Keratinocyte (primary cell): ENCODE measurements around the gene NOS1AP. TPM values are rescaled to one million over a fixed set of nuclear protein-coding genes. Genes with fewer than 3 reads are reported as not detected.

Source experiments
- DNase-seq: peaks from one replicate; pipeline ENCODE4 v3.0.0-alpha.2; 2011; ENCODE audit warnings: low read depth, missing footprints, low spot score
- FAIRE-seq: peaks from 2 replicates; lab custom pipeline; 2011; peaks lifted over from hg19 to GRCh38; lab: Jason Lieb, UNC
- H2AFZ ChIP-seq: 2 replicates; pipeline ENCODE4 v1.6.0; 2012; ENCODE audit warnings: low read length, control low read depth, inconsistent platforms; ENCODE audit not compliant: control insufficient read depth
- H3K27ac ChIP-seq: 2 replicates; pipeline ENCODE4 v1.5.1; 2011; ENCODE audit warnings: low read length; ENCODE audit not compliant: control insufficient read depth, insufficient read depth
- H3K27me3 ChIP-seq: 3 replicates; pipeline ENCODE4 v1.6.0; 2011; ENCODE audit warnings: low read length; ENCODE audit not compliant: control insufficient read depth, insufficient read depth; ENCODE audit errors: extremely low read depth
- H3K36me3 ChIP-seq, 2 experiments: 2 replicates in 1 of 2; 3 replicates in 1 of 2; pipeline ENCODE4 v1.5.1; 2011; ENCODE audit warnings: low read length in 2 of 2, mild to moderate bottlenecking in 1 of 2; ENCODE audit not compliant: control insufficient read depth in 2 of 2, insufficient read depth in 2 of 2; ENCODE audit errors: extremely low read depth in 1 of 2
- H3K4me1 ChIP-seq: 3 replicates; pipeline ENCODE4 v1.5.1; 2011; ENCODE audit warnings: low read length; ENCODE audit not compliant: control insufficient read depth, insufficient read depth; ENCODE audit errors: extremely low read depth
- H3K4me2 ChIP-seq: 3 replicates; pipeline ENCODE4 v1.6.0; 2011; ENCODE audit warnings: low read depth, low read length; ENCODE audit not compliant: control insufficient read depth, insufficient read depth; ENCODE audit errors: extremely low read depth
- H3K4me3 ChIP-seq, 3 experiments: fragments of 200-600 bp in 1 of 3; sonication (generic) in 1 of 3; 2 replicates in 2 of 3; 3 replicates in 1 of 3; pipeline ENCODE4 v1.5.1; 2011 to 2016; ENCODE audit warnings: low read length in 3 of 3, mild to moderate bottlenecking in 3 of 3, control low read depth in 2 of 3, inconsistent platforms in 1 of 3, low read depth in 1 of 3, mixed read lengths in 1 of 3, mixed run types in 1 of 3, moderate library complexity in 1 of 3; ENCODE audit not compliant: control insufficient read depth in 2 of 3, insufficient read depth in 2 of 3; ENCODE audit errors: extremely low read depth in 1 of 3
- H3K79me2 ChIP-seq: 2 replicates; pipeline ENCODE4 v1.6.0; 2012; ENCODE audit warnings: low read length; ENCODE audit not compliant: control insufficient read depth, insufficient read depth
- H3K9ac ChIP-seq: 3 replicates; pipeline ENCODE4 v1.6.0; 2011; ENCODE audit warnings: low read length; ENCODE audit not compliant: control insufficient read depth, insufficient read depth; ENCODE audit errors: extremely low read depth
- H3K9me1 ChIP-seq: 3 replicates; pipeline ENCODE4 v1.6.0; 2011; ENCODE audit warnings: low read length; ENCODE audit not compliant: control insufficient read depth, insufficient read depth; ENCODE audit errors: extremely low read depth
- H3K9me3 ChIP-seq: 2 replicates; pipeline ENCODE4 v1.5.1; 2012; ENCODE audit warnings: low read depth, low read length; ENCODE audit not compliant: control insufficient read depth
- H4K20me1 ChIP-seq: 3 replicates; pipeline ENCODE4 v1.6.0; 2011; ENCODE audit warnings: low read length; ENCODE audit not compliant: control insufficient read depth, insufficient read depth; ENCODE audit errors: extremely low read depth
- CTCF ChIP-seq, 3 experiments: IDR thresholded peaks in 1 of 3; conservative IDR thresholded peaks in 1 of 3; optimal IDR thresholded peaks in 1 of 3; 2 replicates in 2 of 3; 3 replicates in 1 of 3; pipeline versions ENCODE3 to v1.5.1; 2011; ENCODE audit warnings: low read length in 3 of 3, mild to moderate bottlenecking in 3 of 3, moderate library complexity in 2 of 3, control low read depth in 1 of 3, inconsistent platforms in 1 of 3; ENCODE audit not compliant: insufficient read depth in 2 of 3; ENCODE audit errors: extremely low read depth in 1 of 3
- EZH2 ChIP-seq: IDR thresholded peaks from one replicate; pipeline ENCODE4 v1.6.1; 2012; ENCODE audit warnings: inconsistent platforms, mild to moderate bottlenecking, low read length, moderate library complexity
- dilution Hi-C: fragments of 300-500 bp; cut with MboI; formaldehyde crosslinking; loops from one replicate; pipeline ENCODE4 v1.7.0; 2020; ENCODE audit warnings: low sequenced_read_pairs; ENCODE audit not compliant: extremely low pct_ligation_motif_present
- polyA plus RNA-seq, 5 experiments: library from polyadenylated mRNA; depleted of rRNA in 3 of 5; stranded (reverse) in 3 of 5; stranded (forward) in 1 of 5; unstranded in 1 of 5; fragments of >200 nt; gene quantifications; 1 replicate in 1 of 5; 2 replicates in 3 of 5; 3 replicates in 1 of 5; pipeline versions ENCODE4 v1.2.1 to v1.2.3, GENCODE V29; 2011 to 2012; ENCODE audit warnings: missing spikeins in 2 of 5, low read depth in 1 of 5, low replicate concordance in 1 of 5

Gene NOS1AP
- polyA plus RNA-seq, 1 donor (not counting 4 experiments of a cell fraction or from before 2014, with no cell fraction given), result not detected

- H3K27ac ChIP-seq, result no peak overlapping the region
- H3K9me3 ChIP-seq, result no peaks in the 10 kb centered on the region
- DNase-seq, result no peak
- peaks cover 10% of the 10 kb centered on the region for H3K4me1 ChIP-seq
- no peaks in the 10 kb centered on the region for H4K20me1 ChIP-seq
- H3K9me1 ChIP-seq, result no peaks in the 10 kb centered on the region
- no peaks in the 10 kb centered on the region for H3K36me3 ChIP-seq
- FAIRE-seq, result no peak
- TF ChIP-seq EZH2 (no peak), CTCF (optimal IDR thresholded peaks at IDR 0.05 in 1 of 3, IDR thresholded peaks at IDR 0.05 in 1 of 3, conservative IDR thresholded peaks at IDR 0.05 in 1 of 3; ENCODE audit: extremely low read depth in 1 of 3, insufficient read depth in 2 of 3, low read length in 3 of 3) (no peak)
- dilution Hi-C loops, result no loop called here
- H3K4me3 ChIP-seq, result no peak overlapping the region
- no peak overlapping the region for H3K9ac ChIP-seq
- H3K79me2 ChIP-seq, result no peaks in the 10 kb centered on the region
- no peak overlapping the region for H3K4me2 ChIP-seq
- H2AFZ ChIP-seq, result no peak overlapping the region
- no peaks in the 10 kb centered on the region for H3K27me3 ChIP-seq
These were observed 221.5 kb downstream of the NOS1AP start for GRCh38 chr1:162291000-162291399.

GRCh38 chr1:162292422-162292849 lies 222.9 kb downstream of the NOS1AP start:
- no peak for TF ChIP-seq EZH2
- no peak for TF ChIP-seq CTCF (optimal IDR thresholded peaks at IDR 0.05 in 1 of 3, IDR thresholded peaks at IDR 0.05 in 1 of 3, conservative IDR thresholded peaks at IDR 0.05 in 1 of 3; ENCODE audit: extremely low read depth in 1 of 3, insufficient read depth in 2 of 3, low read length in 3 of 3)
- FAIRE-seq (no peak), DNase-seq (no peak)
- Histone ChIP-seq H3K4me1 (peaks cover 10% of the 10 kb centered on the region), H3K27ac (no peak overlapping the region), H3K9me3 (no peaks in the 10 kb centered on the region), H2AFZ (no peak overlapping the region), H3K4me2 (no peak overlapping the region), H3K9ac (no peak overlapping the region), H3K27me3 (no peaks in the 10 kb centered on the region), H3K36me3 (no peaks in the 10 kb centered on the region), H3K79me2 (no peaks in the 10 kb centered on the region), H3K9me1 (no peaks in the 10 kb centered on the region), H3K4me3 (no peak overlapping the region), H4K20me1 (no peaks in the 10 kb centered on the region)
- dilution Hi-C loops, result no loop called here
